Esophagus squamous epithelium (tissue), 5 donors: ENCODE data around the gene SQOR. TPM values are rescaled to one million over a fixed set of nuclear protein-coding genes. Genes with fewer than 3 reads are reported as not detected.
A peak's percentile ranks its signal among the peaks of the same experiment; 100 is the strongest.

Experiments
- DNase-seq: peaks from one replicate; lab custom pipeline; 2025; lab: John Stamatoyannopoulos, UW
- H3K27ac ChIP-seq, 4 donors: fragments of 200-600 bp; sonication (generic); one replicate each; pipeline ENCODE4 v1.5.1; 2016 to 2019; ENCODE audit warnings: mild to moderate bottlenecking in 1 of 4
- H3K27me3 ChIP-seq, 4 donors: fragments of 200-600 bp; sonication (generic); 1 replicate in 3 of 4; 2 replicates in 1 of 4; pipeline versions ENCODE4 v1.5.1 to v1.6.0; 2017 to 2021; ENCODE audit warnings: antibody characterized with exemption in 1 of 4
- H3K36me3 ChIP-seq, 3 donors: fragments of 200-600 bp; sonication (generic); one replicate each; pipeline ENCODE4 v1.5.1; 2016 to 2019
- H3K4me1 ChIP-seq, 3 donors: fragments of 200-600 bp; sonication (generic); one replicate each; pipeline ENCODE4 v1.5.1; 2017 to 2019
- H3K4me3 ChIP-seq, 4 donors: fragments of 200-600 bp; sonication (generic); 1 replicate in 3 of 4; 2 replicates in 1 of 4; pipeline ENCODE4 v1.5.1; 2016 to 2019; ENCODE audit warnings: mild to moderate bottlenecking in 2 of 4, moderate library complexity in 1 of 4
- H3K9me3 ChIP-seq, 3 donors: fragments of 200-600 bp; sonication (generic); one replicate each; pipeline ENCODE4 v1.5.1; 2016 to 2019
- POLR2A ChIP-seq, 4 donors: fragments of 450-650 bp; IDR thresholded peaks; one replicate each; pipeline ENCODE4 v1.6.1; 2017; ENCODE audit warnings: antibody characterized with exemption in 4 of 4, mild to moderate bottlenecking in 4 of 4, moderate library complexity in 3 of 4
- WGBS, 2 donors: methylation state at CpG; one replicate each; pipeline ENCODE4 v1.1.5; 2018; 5-methylcytosine and 5-hydroxymethylcytosine counted together
- intact Hi-C: fragments of 100-400 bp; cut with DNase I; formaldehyde crosslinking; loops from one replicate; pipeline ENCODE4 v1.15.0; 2022
- total RNA-seq, 4 donors: library from RNA; depleted of rRNA; stranded (reverse); fragments of >200 nt; gene quantifications; one replicate each; pipeline ENCODE4 v1.1.0, GENCODE V29; 2016
- TF ChIP-seq, protein P1 (sequence below), 6 experiments: fragments of 450-650 bp in 4 of 6; fragments of 200-600 bp in 2 of 6; sonication (generic) in 2 of 6; IDR thresholded peaks; one replicate each; pipeline ENCODE4 v1.5.1; 2016 to 2019; ENCODE audit warnings: antibody characterized with exemption in 6 of 6, mild to moderate bottlenecking in 4 of 6, moderate library complexity in 4 of 6
- donor health status: DM: yes; HTN: yes; CAD: no.

SQOR gene
- total RNA-seq, 4 donors from 2014 or later: 88.7 to 178 (median 128) TPM

DNA sequence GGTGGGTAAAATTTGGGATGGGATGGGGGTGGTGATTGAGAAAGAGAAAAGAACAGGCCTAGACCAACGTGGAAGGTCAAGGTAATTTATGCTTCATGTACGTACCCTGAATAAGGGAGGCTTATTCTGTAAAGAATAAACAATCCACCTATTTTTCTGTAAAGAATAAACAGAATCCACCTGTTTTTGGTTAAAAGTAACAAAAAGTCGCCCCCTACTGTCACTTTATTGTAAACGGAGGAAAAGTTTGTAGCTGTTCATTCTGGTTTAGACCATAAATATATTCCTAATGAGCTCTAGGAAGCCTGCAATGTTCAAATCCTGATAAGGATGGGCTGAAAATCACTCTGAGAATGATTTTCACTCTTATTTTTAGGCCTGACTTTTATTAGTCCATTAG lies 23.5 kb upstream of the SQOR start:
- no peak for TF ChIP-seq POLR2A (IDR thresholded peaks at IDR 0.05)
- TF ChIP-seq, protein P1, sequence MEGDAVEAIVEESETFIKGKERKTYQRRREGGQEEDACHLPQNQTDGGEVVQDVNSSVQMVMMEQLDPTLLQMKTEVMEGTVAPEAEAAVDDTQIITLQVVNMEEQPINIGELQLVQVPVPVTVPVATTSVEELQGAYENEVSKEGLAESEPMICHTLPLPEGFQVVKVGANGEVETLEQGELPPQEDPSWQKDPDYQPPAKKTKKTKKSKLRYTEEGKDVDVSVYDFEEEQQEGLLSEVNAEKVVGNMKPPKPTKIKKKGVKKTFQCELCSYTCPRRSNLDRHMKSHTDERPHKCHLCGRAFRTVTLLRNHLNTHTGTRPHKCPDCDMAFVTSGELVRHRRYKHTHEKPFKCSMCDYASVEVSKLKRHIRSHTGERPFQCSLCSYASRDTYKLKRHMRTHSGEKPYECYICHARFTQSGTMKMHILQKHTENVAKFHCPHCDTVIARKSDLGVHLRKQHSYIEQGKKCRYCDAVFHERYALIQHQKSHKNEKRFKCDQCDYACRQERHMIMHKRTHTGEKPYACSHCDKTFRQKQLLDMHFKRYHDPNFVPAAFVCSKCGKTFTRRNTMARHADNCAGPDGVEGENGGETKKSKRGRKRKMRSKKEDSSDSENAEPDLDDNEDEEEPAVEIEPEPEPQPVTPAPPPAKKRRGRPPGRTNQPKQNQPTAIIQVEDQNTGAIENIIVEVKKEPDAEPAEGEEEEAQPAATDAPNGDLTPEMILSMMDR (IDR thresholded peaks at IDR 0.05): peak in 4 of 6 experiments; percentile 14 to 40 (median 24)
- no peak for DNase-seq
- H3K9me3 ChIP-seq: no peaks in the 10 kb centered on the region
- H3K27me3 ChIP-seq: no peaks in the 10 kb centered on the region
- no peak overlapping the region for H3K4me3 ChIP-seq
- peaks cover 0 to 9% (median 0%) of the 10 kb centered on the region in 3 donors for H3K4me1 ChIP-seq
- no peak overlapping the region for H3K27ac ChIP-seq
- intact Hi-C loops: loop anchor here (5.0 kb wide), 1 partner anchor 154 kb away; no protein-coding TSS in a partner anchor
- peaks cover 0 to 36% (median 0%) of the 10 kb centered on the region in 3 donors for H3K36me3 ChIP-seq
- WGBS, 2 donors: 21 to 24% methylated on average over 4 of the region's 4 CpGs

DNA sequence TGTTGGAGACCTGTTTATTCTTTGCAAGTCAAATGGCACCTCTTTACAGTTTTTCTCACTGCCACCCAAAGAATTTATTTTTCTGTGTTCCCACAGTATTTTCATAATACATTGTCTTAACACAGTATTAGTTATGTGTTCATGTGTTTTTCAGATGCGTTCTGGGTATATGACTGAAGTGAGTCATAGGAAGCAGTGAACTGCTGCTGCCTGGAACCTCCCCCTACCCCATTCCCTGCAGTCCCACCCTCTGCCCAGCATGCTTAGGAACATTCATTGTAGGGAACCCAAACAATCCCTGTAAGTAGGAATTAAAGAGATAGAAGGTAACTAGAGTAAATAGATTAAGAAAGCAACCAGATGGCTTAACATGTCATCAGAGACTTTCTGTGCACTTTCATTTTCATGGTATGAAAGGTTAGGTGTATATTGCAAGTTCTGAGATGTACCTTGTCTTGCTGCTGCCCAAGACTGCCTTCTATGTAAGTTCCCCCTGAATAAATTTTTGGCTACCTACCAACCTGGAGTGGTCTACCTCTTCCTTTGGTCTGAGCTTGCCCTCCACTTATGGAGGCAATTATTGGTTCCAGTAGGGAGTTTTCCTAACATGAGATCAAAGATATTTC lies 21.9 kb upstream of the SQOR start:
- peaks cover 0 to 20% (median 0%) of the 10 kb centered on the region in 3 donors for H3K36me3 ChIP-seq
- H3K4me1 ChIP-seq: peaks cover 0 to 22% (median 5%) of the 10 kb centered on the region in 3 donors
- H3K27me3 ChIP-seq: no peaks in the 10 kb centered on the region
- 18 to 28% methylated on average over 1 of the region's 1 CpG for WGBS, 2 donors
- no peak overlapping the region for H3K27ac ChIP-seq
- no peaks in the 10 kb centered on the region for H3K9me3 ChIP-seq
- DNase-seq: no peak
- intact Hi-C loops: loop anchor here (5.0 kb wide), 1 partner anchor 156 kb away; no protein-coding TSS in a partner anchor
- TF ChIP-seq, protein P1 (IDR thresholded peaks at IDR 0.05): no peak
- no peak for TF ChIP-seq POLR2A (IDR thresholded peaks at IDR 0.05)
- H3K4me3 ChIP-seq: no peak overlapping the region

GRCh38 chr15:45616901-45617323 lies 17.9 kb upstream of the SQOR start:
- no peak overlapping the region for H3K4me3 ChIP-seq
- intact Hi-C loops: no loop called here
- peak overlapping the region; percentile 52 to 81 (median 60) for H3K27ac ChIP-seq
- H3K27me3 ChIP-seq: no peaks in the 10 kb centered on the region
- TF ChIP-seq, protein P1 (IDR thresholded peaks at IDR 0.05): no peak
- no peak for TF ChIP-seq POLR2A (IDR thresholded peaks at IDR 0.05)
- peaks cover 0 to 22% (median 5%) of the 10 kb centered on the region in 3 donors for H3K4me1 ChIP-seq
- 45 to 53% methylated on average over 3 of the region's 3 CpGs for WGBS, 2 donors
- no peaks in the 10 kb centered on the region for H3K36me3 ChIP-seq
- H3K9me3 ChIP-seq: no peaks in the 10 kb centered on the region
- DNase-seq: no peak

DNA sequence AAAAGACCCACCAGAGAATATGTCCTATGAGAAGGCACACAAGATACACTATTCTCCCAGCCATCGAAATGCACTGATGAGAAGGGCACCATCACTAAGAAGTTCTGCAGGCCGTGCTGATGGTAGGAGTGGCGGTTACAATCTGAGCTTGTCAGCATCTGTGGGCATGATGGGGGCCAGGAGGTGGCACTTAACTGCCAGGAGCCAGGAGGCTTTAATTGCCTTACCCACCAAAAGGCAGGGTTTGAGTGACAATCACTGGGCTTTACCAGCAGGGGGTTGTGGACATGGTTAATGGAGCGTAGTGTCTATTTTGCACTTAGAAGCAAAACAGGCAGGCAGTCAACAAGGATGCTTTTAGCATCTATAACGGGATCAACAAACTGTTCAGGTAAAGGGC lies 16.0 kb upstream of the SQOR start:
- Histone ChIP-seq H3K4me1 (peaks cover 0 to 22% (median 5%) of the 10 kb centered on the region in 3 donors), H3K27ac (no peak overlapping the region), H3K36me3 (no peaks in the 10 kb centered on the region), H3K27me3 (no peaks in the 10 kb centered on the region), H3K9me3 (no peaks in the 10 kb centered on the region), H3K4me3 (no peak overlapping the region)
- no peak for DNase-seq
- intact Hi-C loops: no loop called here
- 80 to 96% methylated on average over 4 to 5 of the region's 5 CpGs for WGBS, 2 donors
- TF ChIP-seq, protein P1 (IDR thresholded peaks at IDR 0.05): no peak
- TF ChIP-seq POLR2A (IDR thresholded peaks at IDR 0.05): no peak

- DNase-seq: no peak
- intact Hi-C loops: no loop called here
- Histone ChIP-seq H3K4me1 (peaks cover 4 to 22% (median 4%) of the 10 kb centered on the region in 3 donors), H3K4me3 (no peak overlapping the region), H3K27ac (no peak overlapping the region), H3K9me3 (peaks cover 0 to 7% (median 5%) of the 10 kb centered on the region in 3 donors), H3K27me3 (no peaks in the 10 kb centered on the region), H3K36me3 (no peaks in the 10 kb centered on the region)
- 84 to 94% methylated on average over 7 of the region's 7 CpGs for WGBS, 2 donors
- no peak for TF ChIP-seq POLR2A (IDR thresholded peaks at IDR 0.05)
- TF ChIP-seq, protein P1 (IDR thresholded peaks at IDR 0.05): no peak
These were observed 6.7 kb upstream of the SQOR start for GRCh38 chr15:45628136-45628535.
